ENCODE results near the gene ZBTB1. TPM values are rescaled to one million over a fixed set of nuclear protein-coding genes. Genes with fewer than 3 reads are reported as not detected.
A peak's percentile ranks its signal among the peaks of the same experiment; 100 is the strongest.
"Not testable (repeated sequence)": the region's sequence is repeated elsewhere in the genome, so short reads cannot be mapped to it uniquely, and the experiment has no call there.

The ZBTB1 gene
- total RNA-seq, 1 donor from 2014 or later = 46.5 TPM

- Mint-ChIP-seq H3K9me3 (no peaks in the 10 kb centered on the region), H3K36me3 (ENCODE audit: low read depth) (peaks cover 37% of the 10 kb centered on the region), H3K4me3 (peak within 1 kb of the TSS; percentile 94), H3K27me3 (peaks cover 1% of the 10 kb centered on the region), H3K4me1 (peaks cover 56% of the 10 kb centered on the region), H3K27ac (peak within 1 kb of the TSS; percentile 100)
- DNase-seq = peak; percentile 99
- intact Hi-C loops (cut with micrococcal nuclease) = loop anchor here (1.0 to 5.0 kb wide), 5 partner anchors 8 to 165 kb away; partner anchors contain the start of genes AKAP5, HSPA2 and MTHFD1
Observed at GRCh38 chr14:64503434-64504309, 898 bp upstream of the ZBTB1 start, which contains the start of gene ZBTB25. TSS of gene ZBTB25 (minus strand) at chr14:64503838. CDS start at chr14:64490533, 13,305 bp downstream.

DNA sequence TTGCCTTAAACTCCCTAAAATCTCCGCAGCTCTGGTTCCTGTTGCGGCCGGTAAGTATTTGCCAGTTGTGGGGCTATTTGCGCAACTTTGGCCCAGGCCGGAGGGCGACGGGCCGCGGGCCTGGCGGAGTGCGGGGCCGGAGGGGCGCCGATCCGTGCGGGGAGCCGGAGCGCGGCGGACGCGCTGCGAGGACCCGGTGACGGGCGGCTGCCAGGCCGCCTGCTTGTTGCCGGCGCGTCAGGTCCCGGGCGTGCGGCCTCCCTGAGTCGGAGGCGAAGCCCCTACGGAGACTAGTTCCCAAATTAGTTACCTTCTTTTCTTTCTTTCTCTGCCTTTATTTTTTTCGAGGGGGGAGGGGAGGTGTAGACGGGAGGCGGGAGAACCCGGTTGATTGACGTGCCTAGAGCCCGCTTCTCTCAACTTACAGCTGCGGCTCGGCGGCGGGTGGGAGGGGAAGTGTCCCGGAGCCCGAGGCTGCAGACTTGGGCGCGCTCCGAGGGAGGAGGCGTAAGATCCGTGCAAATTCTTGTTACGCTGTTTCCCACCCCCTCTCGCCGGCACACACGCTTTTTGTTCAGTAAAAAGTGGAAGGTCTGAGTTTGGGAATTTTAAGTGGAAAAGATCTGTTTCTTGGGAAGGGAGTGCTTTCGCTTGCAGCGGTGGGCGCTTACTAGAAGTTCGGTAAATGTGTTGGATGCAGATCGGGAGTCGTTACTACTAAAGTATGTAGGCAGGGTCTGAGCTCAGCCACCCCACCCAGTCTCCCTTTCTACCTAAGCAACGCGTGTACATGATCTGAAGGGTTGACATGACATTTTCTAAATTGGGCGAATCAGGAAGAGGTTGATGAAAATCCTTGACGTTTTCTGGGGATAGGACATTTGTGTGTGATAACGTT is 576 bp downstream of the ZBTB1 start:
- peaks cover 26% of the 10 kb centered on the region for H3K36me3 Mint-ChIP-seq (ENCODE audit: low read depth)
- peak; percentile 94 for DNase-seq
- peak overlapping the region; percentile 100 for H3K27ac Mint-ChIP-seq
- peaks cover 57% of the 10 kb centered on the region for H3K4me1 Mint-ChIP-seq
- H3K4me3 Mint-ChIP-seq = peak overlapping the region; percentile 94
- H3K27me3 Mint-ChIP-seq = peaks cover 1% of the 10 kb centered on the region
- intact Hi-C loops (cut with micrococcal nuclease) = loop anchor here (5.0 kb wide), 3 partner anchors 38 to 653 kb away; partner anchors contain the start of genes AKAP5, FNTB and SYNE2
- no peaks in the 10 kb centered on the region for H3K9me3 Mint-ChIP-seq

GRCh38 chr14:64506721-64507120 is 2.2 kb downstream of the ZBTB1 start:
- Mint-ChIP-seq H3K27ac (peak overlapping the region; percentile 100), H3K4me3 (peak overlapping the region; percentile 94), H3K9me3 (no peaks in the 10 kb centered on the region), H3K4me1 (peaks cover 63% of the 10 kb centered on the region), H3K27me3 (peaks cover 1% of the 10 kb centered on the region), H3K36me3 (ENCODE audit: low read depth) (peaks cover 32% of the 10 kb centered on the region)
- intact Hi-C loops (cut with micrococcal nuclease) = loop anchor here (5.0 kb wide), 2 partner anchors 481 to 654 kb away; partner anchors contain the start of genes FNTB and SYNE2
- peak; percentile 64 for DNase-seq

- peaks cover 1% of the 10 kb centered on the region for H3K27me3 Mint-ChIP-seq
- intact Hi-C loops (cut with micrococcal nuclease) = loop anchor here (5.0 kb wide), 2 partner anchors 480 to 655 kb away; partner anchors contain the start of genes FNTB and SYNE2
- H3K9me3 Mint-ChIP-seq = no peaks in the 10 kb centered on the region
- peak overlapping the region; percentile 100 for H3K27ac Mint-ChIP-seq
- peak; percentile 65 for DNase-seq
- H3K4me3 Mint-ChIP-seq = peak overlapping the region; percentile 94
- H3K4me1 Mint-ChIP-seq = peaks cover 57% of the 10 kb centered on the region
- peaks cover 28% of the 10 kb centered on the region for H3K36me3 Mint-ChIP-seq (ENCODE audit: low read depth)
Observed at GRCh38 chr14:64507376-64508156, 3.0 kb downstream of the ZBTB1 start.

DNA sequence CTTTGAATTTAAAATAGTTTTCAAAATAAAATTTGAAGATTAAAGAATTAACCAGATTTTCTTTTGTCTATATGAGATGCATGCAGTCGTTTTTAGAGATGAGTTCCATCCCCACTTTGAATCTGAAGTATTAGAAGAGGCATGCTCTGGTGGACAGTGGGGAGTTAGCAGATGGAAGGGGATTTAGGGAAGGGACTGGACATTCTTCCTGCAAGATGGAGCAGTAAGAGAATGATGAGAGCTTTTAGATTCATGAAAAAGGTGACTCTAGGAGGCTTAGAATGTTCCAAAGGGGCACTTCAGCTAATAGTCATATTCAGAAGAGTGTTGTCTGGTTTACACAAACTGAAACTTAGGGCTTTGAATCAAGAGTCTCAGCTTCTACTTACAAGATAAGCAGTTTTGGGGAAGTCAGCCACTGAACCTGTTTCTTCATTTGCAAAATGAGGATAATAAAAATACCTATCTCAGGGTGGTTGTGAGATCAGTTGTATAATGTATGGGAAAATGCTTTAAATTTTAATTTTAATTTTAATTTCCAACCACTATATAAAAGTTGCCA is 3.7 kb downstream of the ZBTB1 start:
- peak overlapping the region; percentile 95 for H3K27ac Mint-ChIP-seq
- intact Hi-C loops (cut with micrococcal nuclease) = loop anchor here (5.0 kb wide), 2 partner anchors 479 to 656 kb away; partner anchors contain the start of genes FNTB and SYNE2
- DNase-seq = peak; percentile 54
- peaks cover 1% of the 10 kb centered on the region for H3K27me3 Mint-ChIP-seq
- H3K4me1 Mint-ChIP-seq = peaks cover 57% of the 10 kb centered on the region
- H3K36me3 Mint-ChIP-seq (ENCODE audit: low read depth) = peaks cover 25% of the 10 kb centered on the region
- H3K9me3 Mint-ChIP-seq = no peaks in the 10 kb centered on the region
- H3K4me3 Mint-ChIP-seq = peak overlapping the region; percentile 94

- Mint-ChIP-seq H3K9me3 (no peaks in the 10 kb centered on the region), H3K36me3 (ENCODE audit: low read depth) (peaks cover 28% of the 10 kb centered on the region), H3K4me1 (peaks cover 61% of the 10 kb centered on the region), H3K4me3 (peak overlapping the region; percentile 94), H3K27me3 (no peaks in the 10 kb centered on the region), H3K27ac (peak overlapping the region; percentile 75)
- intact Hi-C loops (cut with micrococcal nuclease) = loop anchor here (5.0 kb wide), 2 partner anchors 478 to 657 kb away; partner anchors contain the start of genes FNTB and SYNE2
- DNase-seq = peak; percentile 55
Observed at GRCh38 chr14:64509036-64509435, 4.5 kb downstream of the ZBTB1 start.

GRCh38 chr14:64510825-64511671 is 6.5 kb downstream of the ZBTB1 start:
- Mint-ChIP-seq H3K27me3 (no peaks in the 10 kb centered on the region), H3K9me3 (no peaks in the 10 kb centered on the region), H3K4me1 (peaks cover 59% of the 10 kb centered on the region), H3K4me3 (peak overlapping the region; percentile 58), H3K27ac (peak overlapping the region; percentile 84), H3K36me3 (ENCODE audit: low read depth) (peaks cover 19% of the 10 kb centered on the region)
- peak; percentile 92 for DNase-seq
- intact Hi-C loops (cut with micrococcal nuclease) = loop anchor here (1.0 to 2.0 kb wide), 3 partner anchors 8 to 167 kb away; partner anchors contain the start of genes AKAP5 and ZBTB25

- peaks cover 16% of the 10 kb centered on the region for H3K36me3 Mint-ChIP-seq (ENCODE audit: low read depth)
- no peak for DNase-seq
- intact Hi-C loops (cut with micrococcal nuclease) = no loop called here
- H3K27ac Mint-ChIP-seq = no peak overlapping the region
- H3K27me3 Mint-ChIP-seq = no peaks in the 10 kb centered on the region
- no peaks in the 10 kb centered on the region for H3K9me3 Mint-ChIP-seq
- peaks cover 52% of the 10 kb centered on the region for H3K4me1 Mint-ChIP-seq
- H3K4me3 Mint-ChIP-seq = no peak overlapping the region
Observed at GRCh38 chr14:64513271-64513670, 8.7 kb downstream of the ZBTB1 start.

GRCh38 chr14:64515053-64515452 is 10.5 kb downstream of the ZBTB1 start:
- no peak overlapping the region for H3K27ac Mint-ChIP-seq
- no peaks in the 10 kb centered on the region for H3K27me3 Mint-ChIP-seq
- no peak overlapping the region for H3K4me3 Mint-ChIP-seq
- no peak for DNase-seq
- peaks cover 17% of the 10 kb centered on the region for H3K36me3 Mint-ChIP-seq (ENCODE audit: low read depth)
- peaks cover 40% of the 10 kb centered on the region for H3K4me1 Mint-ChIP-seq
- intact Hi-C loops (cut with micrococcal nuclease) = no loop called here
- H3K9me3 Mint-ChIP-seq = no peaks in the 10 kb centered on the region

DNA sequence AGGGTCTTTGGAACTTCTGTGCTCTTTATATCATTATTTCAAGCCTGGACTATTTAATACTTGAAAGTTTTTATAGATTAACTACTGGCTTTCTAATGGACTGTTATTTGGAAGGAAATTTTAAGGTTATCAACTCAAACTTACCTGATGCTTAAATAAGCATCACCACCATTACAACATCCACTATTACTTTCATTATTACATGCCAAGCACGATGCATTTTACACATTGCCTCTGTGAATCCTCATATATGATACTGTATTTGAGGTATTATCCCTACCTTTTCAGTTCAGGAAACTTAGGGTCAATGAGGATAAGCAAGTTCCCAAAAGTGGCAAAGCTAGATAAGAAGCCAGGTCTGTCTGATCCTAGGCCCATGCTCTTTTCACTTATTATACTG is 12.4 kb downstream of the ZBTB1 start:
- peaks cover 26% of the 10 kb centered on the region for H3K4me1 Mint-ChIP-seq
- H3K27me3 Mint-ChIP-seq = no peaks in the 10 kb centered on the region
- H3K9me3 Mint-ChIP-seq = no peaks in the 10 kb centered on the region
- H3K36me3 Mint-ChIP-seq (ENCODE audit: low read depth) = peaks cover 13% of the 10 kb centered on the region
- H3K4me3 Mint-ChIP-seq = no peak overlapping the region
- intact Hi-C loops (cut with micrococcal nuclease) = no loop called here
- DNase-seq = no peak
- no peak overlapping the region for H3K27ac Mint-ChIP-seq

GRCh38 chr14:64517667-64518066 is 13.1 kb downstream of the ZBTB1 start:
- H3K27me3 Mint-ChIP-seq; DNase-seq; H3K9me3 Mint-ChIP-seq; H3K4me3 Mint-ChIP-seq; intact Hi-C loops (cut with micrococcal nuclease); H3K27ac Mint-ChIP-seq: not testable (repeated sequence)
- peaks cover 26% of the 10 kb centered on the region for H3K4me1 Mint-ChIP-seq
- peaks cover 13% of the 10 kb centered on the region for H3K36me3 Mint-ChIP-seq (ENCODE audit: low read depth)

DNA sequence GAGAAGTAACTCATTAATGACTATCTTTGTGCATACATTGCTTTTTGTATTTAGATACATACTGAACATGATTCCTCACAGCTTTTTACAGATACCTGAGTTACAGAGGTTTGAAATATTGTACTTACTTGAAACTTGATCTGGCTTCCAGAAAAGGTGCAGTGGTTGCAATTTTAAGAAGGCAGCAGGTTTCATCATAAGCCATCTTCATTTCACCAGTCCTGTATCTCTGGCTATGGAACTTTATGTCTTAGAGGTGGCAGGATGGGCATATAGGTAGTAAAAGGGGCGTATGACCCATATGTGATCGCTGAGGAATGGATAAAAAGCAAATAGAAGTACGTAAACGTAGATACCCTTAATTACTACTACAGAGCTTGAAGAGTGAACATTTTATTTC is 13.7 kb downstream of the ZBTB1 start:
- intact Hi-C loops (cut with micrococcal nuclease) = no loop called here
- no peak overlapping the region for H3K27ac Mint-ChIP-seq
- no peak for DNase-seq
- H3K4me1 Mint-ChIP-seq = peaks cover 25% of the 10 kb centered on the region
- no peaks in the 10 kb centered on the region for H3K27me3 Mint-ChIP-seq
- no peak overlapping the region for H3K4me3 Mint-ChIP-seq
- H3K9me3 Mint-ChIP-seq = no peaks in the 10 kb centered on the region
- H3K36me3 Mint-ChIP-seq (ENCODE audit: low read depth) = peaks cover 13% of the 10 kb centered on the region

Data from activated CD4-positive, alpha-beta T cell treated with anti-CD3 and anti-CD28 coated beads, Interleukin-2, amount 10 ng/mL, durations not matched to agents 24 days and 14 days (primary cell).